SK-N-SH (cell line): ENCODE results near the gene HDAC4.

Experiments used
- MAX ChIP-seq: IDR thresholded peaks from 2 replicates; pipeline ENCODE4 v1.4.0; 2012; ENCODE audit warnings: low read depth
- RFX5 ChIP-seq: IDR thresholded peaks from 2 replicates; pipeline ENCODE4 v1.6.1; 2012; ENCODE audit warnings: mild to moderate bottlenecking, improper control_type of control experiment, low read length
- TAF1 ChIP-seq: IDR thresholded peaks from 2 replicates; pipeline ENCODE4 v1.6.1; 2012; ENCODE audit warnings: low read depth, mild to moderate bottlenecking, low read length, moderate library complexity, borderline replicate concordance
- USF2 ChIP-seq: fragments of 150-350 bp; IDR thresholded peaks from 2 replicates; pipeline ENCODE4 v1.6.1; 2017; ENCODE audit warnings: antibody characterized with exemption, low read length, low read depth, borderline replicate concordance
- ZBTB33 ChIP-seq: IDR thresholded peaks from 2 replicates; pipeline ENCODE4 v1.4.0; 2012; ENCODE audit warnings: low read depth, borderline replicate concordance
- TF ChIP-seq, protein P1 (sequence below): fragments of 200-600 bp; sonication (generic); IDR thresholded peaks from 2 replicates; pipeline ENCODE4 v1.6.1; 2017; ENCODE audit warnings: antibody characterized with exemption, mild to moderate bottlenecking, moderate library complexity

GRCh38 chr2:239361311-239361642, 39.5 kb downstream of the HDAC4 start:
- TF ChIP-seq, protein P1, sequence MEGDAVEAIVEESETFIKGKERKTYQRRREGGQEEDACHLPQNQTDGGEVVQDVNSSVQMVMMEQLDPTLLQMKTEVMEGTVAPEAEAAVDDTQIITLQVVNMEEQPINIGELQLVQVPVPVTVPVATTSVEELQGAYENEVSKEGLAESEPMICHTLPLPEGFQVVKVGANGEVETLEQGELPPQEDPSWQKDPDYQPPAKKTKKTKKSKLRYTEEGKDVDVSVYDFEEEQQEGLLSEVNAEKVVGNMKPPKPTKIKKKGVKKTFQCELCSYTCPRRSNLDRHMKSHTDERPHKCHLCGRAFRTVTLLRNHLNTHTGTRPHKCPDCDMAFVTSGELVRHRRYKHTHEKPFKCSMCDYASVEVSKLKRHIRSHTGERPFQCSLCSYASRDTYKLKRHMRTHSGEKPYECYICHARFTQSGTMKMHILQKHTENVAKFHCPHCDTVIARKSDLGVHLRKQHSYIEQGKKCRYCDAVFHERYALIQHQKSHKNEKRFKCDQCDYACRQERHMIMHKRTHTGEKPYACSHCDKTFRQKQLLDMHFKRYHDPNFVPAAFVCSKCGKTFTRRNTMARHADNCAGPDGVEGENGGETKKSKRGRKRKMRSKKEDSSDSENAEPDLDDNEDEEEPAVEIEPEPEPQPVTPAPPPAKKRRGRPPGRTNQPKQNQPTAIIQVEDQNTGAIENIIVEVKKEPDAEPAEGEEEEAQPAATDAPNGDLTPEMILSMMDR = no peak
- TF ChIP-seq MAX (no peak), TAF1 (no peak), RFX5 (no peak), USF2 (no peak), ZBTB33 (no peak)
